ENCODE results near the gene LAP3.
"Not testable (repeated sequence)": the region's sequence is repeated elsewhere in the genome, so short reads cannot be mapped to it uniquely, and the experiment has no call there.

LAP3 gene

GRCh38 chr4:17561195-17561909, 15.6 kb upstream of the LAP3 start:
- DNase-seq (ENCODE audit: insufficient read length, low spot score) (no peak), FAIRE-seq (no peak)

GRCh38 chr4:17562157-17562556, 14.8 kb upstream of the LAP3 start:
- peak; percentile 31 for TF ChIP-seq CTCF (IDR thresholded peaks at IDR 0.05; ENCODE audit: insufficient read depth, missing control alignments)
- DNase-seq (ENCODE audit: insufficient read length, low spot score) (no peak), FAIRE-seq (no peak)

More at GRCh38 chr4:17561195-17561909, 15.6 kb upstream of the LAP3 start:
- TF ChIP-seq CTCF (IDR thresholded peaks at IDR 0.05; ENCODE audit: insufficient read depth, missing control alignments) = no peak

- FAIRE-seq (no peak), DNase-seq (ENCODE audit: insufficient read length, low spot score) (no peak)
- TF ChIP-seq CTCF (IDR thresholded peaks at IDR 0.05; ENCODE audit: insufficient read depth, missing control alignments) = no peak
Measured at GRCh38 chr4:17565846-17566245, 11.2 kb upstream of the LAP3 start.

GRCh38 chr4:17567271-17567670, 9.7 kb upstream of the LAP3 start:
- DNase-seq (ENCODE audit: insufficient read length, low spot score) (no peak), FAIRE-seq (no peak)
- TF ChIP-seq CTCF (IDR thresholded peaks at IDR 0.05; ENCODE audit: insufficient read depth, missing control alignments) = no peak

GRCh38 chr4:17574206-17574605, 2.8 kb upstream of the LAP3 start:
- DNase-seq (ENCODE audit: insufficient read length, low spot score) (no peak), FAIRE-seq (no peak)
- no peak for TF ChIP-seq CTCF (IDR thresholded peaks at IDR 0.05; ENCODE audit: insufficient read depth, missing control alignments)

- not testable (repeated sequence) for FAIRE-seq; DNase-seq (ENCODE audit: insufficient read length, low spot score)
Measured at GRCh38 chr4:17575177-17575576, 1.8 kb upstream of the LAP3 start.

- TF ChIP-seq CTCF (IDR thresholded peaks at IDR 0.05; ENCODE audit: insufficient read depth, missing control alignments) = no peak
- FAIRE-seq (no peak), DNase-seq (ENCODE audit: insufficient read length, low spot score) (no peak)
Measured at GRCh38 chr4:17577665-17578481, 875 bp downstream of the LAP3 start.

Measured in D721Med (cell line).